HepG2 (cell line): ENCODE results near the gene PHF21B. TPM values are rescaled to one million over a fixed set of nuclear protein-coding genes. Genes with fewer than 3 reads are reported as not detected.

Experiments used
- HNF4G ChIP-seq, 2 experiments: sonication (generic) in 1 of 2; formaldehyde crosslinking in 1 of 2; IDR thresholded peaks; 2 replicates each; pipeline versions ENCODE4 v1.4.0 to v1.6.1; 2011 to 2020; ENCODE audit warnings: borderline replicate concordance in 2 of 2, low read depth in 2 of 2, mild to moderate bottlenecking in 2 of 2, low read length in 1 of 2, missing genetic modification reagents in 1 of 2, moderate library complexity in 1 of 2
- RFX1 ChIP-seq: fragments of 450-650 bp; IDR thresholded peaks from 2 replicates; pipeline ENCODE4 v1.6.1; 2017
- RFX5 ChIP-seq: IDR thresholded peaks from 2 replicates; pipeline ENCODE4 v1.6.1; 2011; ENCODE audit warnings: low read depth, low read length, improper control_type of control experiment
- RNF219 ChIP-seq: sonication (generic); formaldehyde crosslinking; IDR thresholded peaks from 2 replicates; pipeline ENCODE4 v1.5.0; 2020; ENCODE audit warnings: mild to moderate bottlenecking, missing genetic modification reagents
- STAT5B ChIP-seq: sonication (generic); formaldehyde crosslinking; IDR thresholded peaks from 2 replicates; pipeline ENCODE4 v1.4.0; 2020; ENCODE audit warnings: missing genetic modification reagents
- ZBTB33 ChIP-seq: sonication (generic); formaldehyde crosslinking; IDR thresholded peaks from 2 replicates; pipeline ENCODE4 v1.4.0; 2020; ENCODE audit warnings: missing genetic modification reagents
- ZNF124 ChIP-seq: sonication (generic); formaldehyde crosslinking; IDR thresholded peaks from 2 replicates; pipeline ENCODE4 v1.4.0; 2020; ENCODE audit warnings: missing genetic modification reagents
- ZNF234 ChIP-seq: sonication (generic); formaldehyde crosslinking; conservative IDR thresholded peaks from 2 replicates; pipeline ENCODE4 v1.5.1; 2020; ENCODE audit warnings: mild to moderate bottlenecking, missing genetic modification reagents
- ZNF354B ChIP-seq: sonication (generic); formaldehyde crosslinking; IDR thresholded peaks from 2 replicates; pipeline ENCODE4 v1.8.0; 2022; ENCODE audit warnings: mild to moderate bottlenecking, missing genetic modification reagents
- ZNF496 ChIP-seq: sonication (generic); formaldehyde crosslinking; IDR thresholded peaks from 2 replicates; pipeline ENCODE4 v1.8.1; 2023; ENCODE audit warnings: mild to moderate bottlenecking, moderate library complexity, missing genetic modification reagents; ENCODE audit not compliant: insufficient replicate concordance
- ZNF747 ChIP-seq: sonication (generic); formaldehyde crosslinking; IDR thresholded peaks from 2 replicates; pipeline ENCODE4 v1.8.1; 2023; ENCODE audit warnings: missing genetic modification reagents, mild to moderate bottlenecking, borderline replicate concordance
- polyA plus RNA-seq, 8 experiments: library from polyadenylated mRNA; depleted of rRNA in 3 of 8; stranded (reverse) in 7 of 8; unstranded in 1 of 8; fragments of >200 nt; fragmentation: Illumina TruSeq in 4 of 8; extraction: Trizol in 4 of 8; gene quantifications; 2 replicates each; pipeline versions ENCODE4 v1.2.1 to v1.2.3, GENCODE V29; 2011 to 2016; ENCODE audit warnings: low read depth in 4 of 8, missing spikeins in 1 of 8, mixed read lengths in 1 of 8; ENCODE audit not compliant: insufficient read depth in 1 of 8
- total RNA-seq, 5 experiments: library from RNA; depleted of rRNA; stranded (reverse); fragments of >200 nt; fragmentation: Illumina TruSeq; extraction: Trizol; gene quantifications; 2 replicates each; pipeline ENCODE4 v1.2.3, GENCODE V29; 2016; ENCODE audit warnings: low read depth in 1 of 5
- TF ChIP-seq, protein P1 (sequence below): sonication (generic); formaldehyde crosslinking; IDR thresholded peaks from 2 replicates; pipeline ENCODE4 v1.5.1; 2020; ENCODE audit warnings: mild to moderate bottlenecking, missing genetic modification reagents, moderate library complexity

The PHF21B gene
- total and polyA plus RNA-seq, 2 of the 13 experiments (the other 11 are each of a cell fraction or from before 2014, with no cell fraction given) = not detected

DNA sequence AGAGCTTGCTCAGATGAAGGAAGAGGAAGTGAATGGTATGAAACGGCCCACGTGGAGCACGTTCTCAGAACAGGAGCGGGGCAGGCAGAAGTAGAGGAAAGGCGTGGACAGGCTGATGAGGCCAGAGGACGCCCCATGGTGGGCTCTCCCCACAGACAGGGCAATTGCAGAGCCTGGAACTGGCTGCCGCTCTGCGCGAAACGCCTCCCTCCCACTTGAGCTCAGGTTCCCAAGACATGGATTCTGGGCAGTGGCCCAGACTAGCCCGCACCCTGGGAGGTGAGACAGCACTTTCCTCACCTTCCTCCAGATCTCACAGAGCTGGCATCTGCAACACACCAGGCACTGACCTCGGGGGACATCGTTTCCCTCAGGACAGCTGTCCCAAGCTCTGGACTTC lies 117.6 kb downstream of the PHF21B start (continued):
- TF ChIP-seq RNF219 (no peak), ZNF496 (CRISPR knock-in tag) (no peak), ZNF234 (CRISPR knock-in tag) (no peak), ZNF124 (CRISPR knock-in tag) (no peak), RFX1 (no peak), ZBTB33 (CRISPR knock-in tag) (no peak), HNF4G (IDR thresholded peaks at IDR 0.05; ENCODE audit: borderline replicate concordance, low read depth, low read length) (no peak), HNF4G (CRISPR knock-in tag; IDR thresholded peaks at IDR 0.05; ENCODE audit: borderline replicate concordance, low read depth) (no peak), ZNF747 (CRISPR knock-in tag) (no peak), STAT5B (CRISPR knock-in tag) (no peak), ZNF354B (no peak), RFX5 (no peak)
- TF ChIP-seq, protein P1, sequence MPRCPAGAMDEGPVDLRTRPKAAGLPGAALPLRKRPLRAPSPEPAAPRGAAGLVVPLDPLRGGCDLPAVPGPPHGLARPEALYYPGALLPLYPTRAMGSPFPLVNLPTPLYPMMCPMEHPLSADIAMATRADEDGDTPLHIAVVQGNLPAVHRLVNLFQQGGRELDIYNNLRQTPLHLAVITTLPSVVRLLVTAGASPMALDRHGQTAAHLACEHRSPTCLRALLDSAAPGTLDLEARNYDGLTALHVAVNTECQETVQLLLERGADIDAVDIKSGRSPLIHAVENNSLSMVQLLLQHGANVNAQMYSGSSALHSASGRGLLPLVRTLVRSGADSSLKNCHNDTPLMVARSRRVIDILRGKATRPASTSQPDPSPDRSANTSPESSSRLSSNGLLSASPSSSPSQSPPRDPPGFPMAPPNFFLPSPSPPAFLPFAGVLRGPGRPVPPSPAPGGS (CRISPR knock-in tag) = no peak
